Thyroid gland (tissue), 4 donors: ENCODE results near the gene FAM168A.

Source experiments
- POLR2A ChIP-seq, 2 donors: fragments of 450-650 bp; IDR thresholded peaks; one replicate each; pipeline ENCODE4 v1.6.1; 2017; ENCODE audit warnings: antibody characterized with exemption in 2 of 2, mild to moderate bottlenecking in 2 of 2, moderate library complexity in 1 of 2
- TF ChIP-seq, protein P1 (sequence below), 6 experiments: fragments of 200-600 bp in 3 of 6; fragments of 450-650 bp in 3 of 6; sonication (generic) in 3 of 6; IDR thresholded peaks; one replicate each; pipeline ENCODE4 v1.5.1; 2016 to 2019; ENCODE audit warnings: antibody characterized with exemption in 6 of 6, mild to moderate bottlenecking in 2 of 6, inconsistent platforms in 1 of 6, moderate library complexity in 1 of 6

DNA sequence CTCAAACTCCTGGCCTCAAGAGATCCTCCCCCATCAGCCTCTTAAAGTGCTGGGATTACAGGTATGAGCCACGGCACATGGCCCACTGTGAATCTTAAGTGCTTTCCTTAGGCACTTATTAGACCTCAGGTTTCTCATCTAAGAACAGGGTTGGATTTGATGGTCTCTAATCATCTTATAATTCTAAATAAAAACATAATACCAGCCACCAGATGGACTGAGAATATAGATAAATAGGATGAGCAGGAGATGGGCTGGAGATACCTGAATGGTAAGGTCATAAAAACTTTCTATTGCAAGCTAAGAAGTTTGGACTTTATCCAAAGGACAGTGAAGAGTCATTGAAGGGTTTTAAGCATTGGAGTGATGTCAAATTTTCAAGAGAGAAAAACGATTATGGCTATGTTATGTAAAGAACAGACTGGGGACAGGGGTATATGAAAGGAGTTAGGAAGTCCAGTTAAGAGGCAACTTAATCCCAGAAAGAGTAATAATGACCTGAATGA, 136.5 kb downstream of the FAM168A start:
- no peak for TF ChIP-seq POLR2A (IDR thresholded peaks at IDR 0.05)
- TF ChIP-seq, protein P1, sequence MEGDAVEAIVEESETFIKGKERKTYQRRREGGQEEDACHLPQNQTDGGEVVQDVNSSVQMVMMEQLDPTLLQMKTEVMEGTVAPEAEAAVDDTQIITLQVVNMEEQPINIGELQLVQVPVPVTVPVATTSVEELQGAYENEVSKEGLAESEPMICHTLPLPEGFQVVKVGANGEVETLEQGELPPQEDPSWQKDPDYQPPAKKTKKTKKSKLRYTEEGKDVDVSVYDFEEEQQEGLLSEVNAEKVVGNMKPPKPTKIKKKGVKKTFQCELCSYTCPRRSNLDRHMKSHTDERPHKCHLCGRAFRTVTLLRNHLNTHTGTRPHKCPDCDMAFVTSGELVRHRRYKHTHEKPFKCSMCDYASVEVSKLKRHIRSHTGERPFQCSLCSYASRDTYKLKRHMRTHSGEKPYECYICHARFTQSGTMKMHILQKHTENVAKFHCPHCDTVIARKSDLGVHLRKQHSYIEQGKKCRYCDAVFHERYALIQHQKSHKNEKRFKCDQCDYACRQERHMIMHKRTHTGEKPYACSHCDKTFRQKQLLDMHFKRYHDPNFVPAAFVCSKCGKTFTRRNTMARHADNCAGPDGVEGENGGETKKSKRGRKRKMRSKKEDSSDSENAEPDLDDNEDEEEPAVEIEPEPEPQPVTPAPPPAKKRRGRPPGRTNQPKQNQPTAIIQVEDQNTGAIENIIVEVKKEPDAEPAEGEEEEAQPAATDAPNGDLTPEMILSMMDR (IDR thresholded peaks at IDR 0.05), result no peak
